HepG2 (cell line): ENCODE results near the gene TSPAN18. TPM values are rescaled to one million over a fixed set of nuclear protein-coding genes. Genes with fewer than 3 reads are reported as not detected.

ENCODE experiments used
- EZH2 ChIP-seq: conservative IDR thresholded peaks from 2 replicates; pipeline ENCODE4 v1.6.1; 2012; ENCODE audit warnings: mild to moderate bottlenecking, low read depth, low read length, moderate library complexity
- GABPB1 ChIP-seq: IDR thresholded peaks from 2 replicates; pipeline ENCODE4 v1.6.1; 2016; ENCODE audit warnings: mild to moderate bottlenecking, missing genetic modification reagents, moderate library complexity, missing compliant biosample characterization
- RAD21 ChIP-seq: fragments of 450-650 bp; formaldehyde crosslinking; IDR thresholded peaks from 2 replicates; pipeline ENCODE4 v1.5.0; 2020; ENCODE audit warnings: mild to moderate bottlenecking
- SALL1 ChIP-seq: sonication (generic); formaldehyde crosslinking; IDR thresholded peaks from 2 replicates; pipeline ENCODE4 v1.8.0; 2022; ENCODE audit warnings: mild to moderate bottlenecking, missing genetic modification reagents
- ZBTB7B ChIP-seq: sonication (generic); formaldehyde crosslinking; IDR thresholded peaks from 2 replicates; pipeline ENCODE4 v1.4.0; 2020; ENCODE audit warnings: missing genetic modification reagents
- ZNF850 ChIP-seq: sonication (generic); formaldehyde crosslinking; conservative IDR thresholded peaks from 2 replicates; pipeline ENCODE4 v1.9.0; 2021; ENCODE audit warnings: mild to moderate bottlenecking, missing genetic modification reagents
- ZNF883 ChIP-seq: sonication (generic); formaldehyde crosslinking; IDR thresholded peaks from 2 replicates; pipeline ENCODE4 v1.5.1; 2020; ENCODE audit warnings: mild to moderate bottlenecking, missing genetic modification reagents; ENCODE audit errors: not compliant biosample characterization
- polyA plus RNA-seq, 8 experiments: library from polyadenylated mRNA; depleted of rRNA in 3 of 8; stranded (reverse) in 7 of 8; unstranded in 1 of 8; fragments of >200 nt; fragmentation: Illumina TruSeq in 4 of 8; extraction: Trizol in 4 of 8; gene quantifications; 2 replicates each; pipeline versions ENCODE4 v1.2.1 to v1.2.3, GENCODE V29; 2011 to 2016; ENCODE audit warnings: low read depth in 4 of 8, missing spikeins in 1 of 8, mixed read lengths in 1 of 8; ENCODE audit not compliant: insufficient read depth in 1 of 8
- total RNA-seq, 5 experiments: library from RNA; depleted of rRNA; stranded (reverse); fragments of >200 nt; fragmentation: Illumina TruSeq; extraction: Trizol; gene quantifications; 2 replicates each; pipeline ENCODE4 v1.2.3, GENCODE V29; 2016; ENCODE audit warnings: low read depth in 1 of 5
- TF ChIP-seq, protein P1 (sequence below): sonication (generic); formaldehyde crosslinking; IDR thresholded peaks from 2 replicates; pipeline ENCODE4 v1.5.1; 2020; ENCODE audit warnings: mild to moderate bottlenecking, missing genetic modification reagents, moderate library complexity
- TF ChIP-seq, protein P2 (sequence below): sonication (generic); formaldehyde crosslinking; IDR thresholded peaks from 2 replicates; pipeline ENCODE4 v1.5.0; 2020; ENCODE audit warnings: mild to moderate bottlenecking, missing genetic modification reagents, borderline replicate concordance
- TF ChIP-seq, protein P3 (sequence below): sonication (generic); formaldehyde crosslinking; IDR thresholded peaks from 2 replicates; pipeline ENCODE4 v1.5.0; 2020; ENCODE audit warnings: mild to moderate bottlenecking, missing genetic modification reagents, moderate library complexity
- TF ChIP-seq, protein P4 (sequence below): sonication (generic); formaldehyde crosslinking; IDR thresholded peaks from 2 replicates; pipeline ENCODE4 v1.4.0; 2020; ENCODE audit warnings: missing genetic modification reagents

Gene TSPAN18
- total and polyA plus RNA-seq, 2 of the 13 experiments (the other 11 are each of a cell fraction or from before 2014, with no cell fraction given): not detected

DNA sequence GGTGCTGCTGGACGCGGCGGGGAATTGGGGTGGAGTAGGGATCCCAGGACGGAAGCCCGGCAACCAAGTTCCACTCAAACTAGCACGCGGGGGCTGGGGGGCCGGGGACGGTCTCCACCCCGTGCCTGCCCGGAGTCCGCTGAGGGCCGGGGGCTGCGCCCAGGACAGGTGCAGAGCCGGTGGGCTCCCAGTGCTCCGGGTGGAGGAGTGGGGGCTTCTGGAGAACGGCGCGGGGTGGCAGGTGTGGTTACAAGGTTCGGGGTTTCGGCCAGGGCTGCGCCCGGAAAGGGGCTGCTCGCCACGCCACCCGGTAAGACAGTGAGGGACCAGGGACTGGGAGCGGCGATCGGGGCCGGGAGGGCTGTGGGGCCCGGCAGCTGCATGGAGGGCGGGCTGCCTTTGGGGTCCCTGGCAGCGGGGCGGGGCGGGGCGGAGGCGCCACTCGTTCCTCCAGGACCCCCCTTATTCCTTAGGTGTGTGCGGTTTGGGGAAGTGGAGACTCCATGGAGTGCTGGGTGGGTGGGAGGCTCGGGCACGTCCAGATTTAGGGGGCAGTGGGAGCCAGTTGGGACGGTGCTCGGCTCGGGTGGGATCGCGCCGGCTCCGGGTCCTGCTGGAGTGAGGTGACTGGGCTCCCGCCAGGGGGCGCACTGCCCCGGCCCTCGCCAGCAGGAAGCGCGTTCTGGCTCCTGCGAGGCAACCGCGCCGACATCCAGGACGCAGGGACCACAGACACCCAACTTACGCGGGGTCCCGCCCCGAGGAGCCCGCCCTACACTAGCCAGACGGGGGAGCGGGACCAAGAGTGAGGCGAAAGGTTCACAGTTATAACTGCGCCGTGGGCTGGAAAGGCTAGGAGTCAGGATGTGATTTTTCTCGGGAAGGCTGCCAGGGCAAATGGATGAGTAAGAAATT lies 868 bp downstream of the TSPAN18 start (continued):
- TF ChIP-seq, protein P1, sequence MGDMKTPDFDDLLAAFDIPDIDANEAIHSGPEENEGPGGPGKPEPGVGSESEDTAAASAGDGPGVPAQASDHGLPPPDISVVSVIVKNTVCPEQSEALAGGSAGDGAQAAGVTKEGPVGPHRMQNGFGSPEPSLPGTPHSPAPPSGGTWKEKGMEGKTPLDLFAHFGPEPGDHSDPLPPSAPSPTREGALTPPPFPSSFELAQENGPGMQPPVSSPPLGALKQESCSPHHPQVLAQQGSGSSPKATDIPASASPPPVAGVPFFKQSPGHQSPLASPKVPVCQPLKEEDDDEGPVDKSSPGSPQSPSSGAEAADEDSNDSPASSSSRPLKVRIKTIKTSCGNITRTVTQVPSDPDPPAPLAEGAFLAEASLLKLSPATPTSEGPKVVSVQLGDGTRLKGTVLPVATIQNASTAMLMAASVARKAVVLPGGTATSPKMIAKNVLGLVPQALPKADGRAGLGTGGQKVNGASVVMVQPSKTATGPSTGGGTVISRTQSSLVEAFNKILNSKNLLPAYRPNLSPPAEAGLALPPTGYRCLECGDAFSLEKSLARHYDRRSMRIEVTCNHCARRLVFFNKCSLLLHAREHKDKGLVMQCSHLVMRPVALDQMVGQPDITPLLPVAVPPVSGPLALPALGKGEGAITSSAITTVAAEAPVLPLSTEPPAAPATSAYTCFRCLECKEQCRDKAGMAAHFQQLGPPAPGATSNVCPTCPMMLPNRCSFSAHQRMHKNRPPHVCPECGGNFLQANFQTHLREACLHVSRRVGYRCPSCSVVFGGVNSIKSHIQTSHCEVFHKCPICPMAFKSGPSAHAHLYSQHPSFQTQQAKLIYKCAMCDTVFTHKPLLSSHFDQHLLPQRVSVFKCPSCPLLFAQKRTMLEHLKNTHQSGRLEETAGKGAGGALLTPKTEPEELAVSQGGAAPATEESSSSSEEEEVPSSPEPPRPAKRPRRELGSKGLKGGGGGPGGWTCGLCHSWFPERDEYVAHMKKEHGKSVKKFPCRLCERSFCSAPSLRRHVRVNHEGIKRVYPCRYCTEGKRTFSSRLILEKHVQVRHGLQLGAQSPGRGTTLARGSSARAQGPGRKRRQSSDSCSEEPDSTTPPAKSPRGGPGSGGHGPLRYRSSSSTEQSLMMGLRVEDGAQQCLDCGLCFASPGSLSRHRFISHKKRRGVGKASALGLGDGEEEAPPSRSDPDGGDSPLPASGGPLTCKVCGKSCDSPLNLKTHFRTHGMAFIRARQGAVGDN: peak; percentile 28; the same call in 1 of the 2 replicates
- TF ChIP-seq, protein P2, sequence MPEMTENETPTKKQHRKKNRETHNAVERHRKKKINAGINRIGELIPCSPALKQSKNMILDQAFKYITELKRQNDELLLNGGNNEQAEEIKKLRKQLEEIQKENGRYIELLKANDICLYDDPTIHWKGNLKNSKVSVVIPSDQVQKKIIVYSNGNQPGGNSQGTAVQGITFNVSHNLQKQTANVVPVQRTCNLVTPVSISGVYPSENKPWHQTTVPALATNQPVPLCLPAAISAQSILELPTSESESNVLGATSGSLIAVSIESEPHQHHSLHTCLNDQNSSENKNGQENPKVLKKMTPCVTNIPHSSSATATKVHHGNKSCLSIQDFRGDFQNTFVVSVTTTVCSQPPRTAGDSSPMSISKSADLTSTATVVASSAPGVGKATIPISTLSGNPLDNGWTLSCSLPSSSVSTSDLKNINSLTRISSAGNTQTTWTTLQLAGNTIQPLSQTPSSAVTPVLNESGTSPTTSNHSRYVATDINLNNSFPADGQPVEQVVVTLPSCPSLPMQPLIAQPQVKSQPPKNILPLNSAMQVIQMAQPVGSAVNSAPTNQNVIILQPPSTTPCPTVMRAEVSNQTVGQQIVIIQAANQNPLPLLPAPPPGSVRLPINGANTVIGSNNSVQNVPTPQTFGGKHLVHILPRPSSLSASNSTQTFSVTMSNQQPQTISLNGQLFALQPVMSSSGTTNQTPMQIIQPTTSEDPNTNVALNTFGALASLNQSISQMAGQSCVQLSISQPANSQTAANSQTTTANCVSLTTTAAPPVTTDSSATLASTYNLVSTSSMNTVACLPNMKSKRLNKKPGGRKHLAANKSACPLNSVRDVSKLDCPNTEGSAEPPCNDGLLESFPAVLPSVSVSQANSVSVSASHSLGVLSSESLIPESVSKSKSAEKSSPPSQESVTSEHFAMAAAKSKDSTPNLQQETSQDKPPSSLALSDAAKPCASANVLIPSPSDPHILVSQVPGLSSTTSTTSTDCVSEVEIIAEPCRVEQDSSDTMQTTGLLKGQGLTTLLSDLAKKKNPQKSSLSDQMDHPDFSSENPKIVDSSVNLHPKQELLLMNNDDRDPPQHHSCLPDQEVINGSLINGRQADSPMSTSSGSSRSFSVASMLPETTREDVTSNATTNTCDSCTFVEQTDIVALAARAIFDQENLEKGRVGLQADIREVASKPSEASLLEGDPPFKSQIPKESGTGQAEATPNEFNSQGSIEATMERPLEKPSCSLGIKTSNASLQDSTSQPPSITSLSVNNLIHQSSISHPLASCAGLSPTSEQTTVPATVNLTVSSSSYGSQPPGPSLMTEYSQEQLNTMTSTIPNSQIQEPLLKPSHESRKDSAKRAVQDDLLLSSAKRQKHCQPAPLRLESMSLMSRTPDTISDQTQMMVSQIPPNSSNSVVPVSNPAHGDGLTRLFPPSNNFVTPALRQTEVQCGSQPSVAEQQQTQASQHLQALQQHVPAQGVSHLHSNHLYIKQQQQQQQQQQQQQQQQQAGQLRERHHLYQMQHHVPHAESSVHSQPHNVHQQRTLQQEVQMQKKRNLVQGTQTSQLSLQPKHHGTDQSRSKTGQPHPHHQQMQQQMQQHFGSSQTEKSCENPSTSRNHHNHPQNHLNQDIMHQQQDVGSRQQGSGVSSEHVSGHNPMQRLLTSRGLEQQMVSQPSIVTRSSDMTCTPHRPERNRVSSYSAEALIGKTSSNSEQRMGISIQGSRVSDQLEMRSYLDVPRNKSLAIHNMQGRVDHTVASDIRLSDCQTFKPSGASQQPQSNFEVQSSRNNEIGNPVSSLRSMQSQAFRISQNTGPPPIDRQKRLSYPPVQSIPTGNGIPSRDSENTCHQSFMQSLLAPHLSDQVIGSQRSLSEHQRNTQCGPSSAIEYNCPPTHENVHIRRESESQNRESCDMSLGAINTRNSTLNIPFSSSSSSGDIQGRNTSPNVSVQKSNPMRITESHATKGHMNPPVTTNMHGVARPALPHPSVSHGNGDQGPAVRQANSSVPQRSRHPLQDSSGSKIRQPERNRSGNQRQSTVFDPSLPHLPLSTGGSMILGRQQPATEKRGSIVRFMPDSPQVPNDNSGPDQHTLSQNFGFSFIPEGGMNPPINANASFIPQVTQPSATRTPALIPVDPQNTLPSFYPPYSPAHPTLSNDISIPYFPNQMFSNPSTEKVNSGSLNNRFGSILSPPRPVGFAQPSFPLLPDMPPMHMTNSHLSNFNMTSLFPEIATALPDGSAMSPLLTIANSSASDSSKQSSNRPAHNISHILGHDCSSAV (CRISPR knock-in tag): no peak
- TF ChIP-seq, protein P3, sequence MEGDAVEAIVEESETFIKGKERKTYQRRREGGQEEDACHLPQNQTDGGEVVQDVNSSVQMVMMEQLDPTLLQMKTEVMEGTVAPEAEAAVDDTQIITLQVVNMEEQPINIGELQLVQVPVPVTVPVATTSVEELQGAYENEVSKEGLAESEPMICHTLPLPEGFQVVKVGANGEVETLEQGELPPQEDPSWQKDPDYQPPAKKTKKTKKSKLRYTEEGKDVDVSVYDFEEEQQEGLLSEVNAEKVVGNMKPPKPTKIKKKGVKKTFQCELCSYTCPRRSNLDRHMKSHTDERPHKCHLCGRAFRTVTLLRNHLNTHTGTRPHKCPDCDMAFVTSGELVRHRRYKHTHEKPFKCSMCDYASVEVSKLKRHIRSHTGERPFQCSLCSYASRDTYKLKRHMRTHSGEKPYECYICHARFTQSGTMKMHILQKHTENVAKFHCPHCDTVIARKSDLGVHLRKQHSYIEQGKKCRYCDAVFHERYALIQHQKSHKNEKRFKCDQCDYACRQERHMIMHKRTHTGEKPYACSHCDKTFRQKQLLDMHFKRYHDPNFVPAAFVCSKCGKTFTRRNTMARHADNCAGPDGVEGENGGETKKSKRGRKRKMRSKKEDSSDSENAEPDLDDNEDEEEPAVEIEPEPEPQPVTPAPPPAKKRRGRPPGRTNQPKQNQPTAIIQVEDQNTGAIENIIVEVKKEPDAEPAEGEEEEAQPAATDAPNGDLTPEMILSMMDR (CRISPR knock-in tag): peak; percentile 88
- no peak for TF ChIP-seq ZNF883 (CRISPR knock-in tag)
- no peak for TF ChIP-seq ZNF850 (CRISPR knock-in tag)
- peak; percentile 70 for TF ChIP-seq GABPB1 (CRISPR knock-in tag)
- TF ChIP-seq RAD21 (CRISPR knock-in tag): peak; percentile 70
- peak; percentile 32; the same call in 1 of the 2 replicates for TF ChIP-seq SALL1
- TF ChIP-seq ZBTB7B: 0 out of 2 replicates have a peak, but pooled peaks have one; percentile 51
- TF ChIP-seq, protein P4, sequence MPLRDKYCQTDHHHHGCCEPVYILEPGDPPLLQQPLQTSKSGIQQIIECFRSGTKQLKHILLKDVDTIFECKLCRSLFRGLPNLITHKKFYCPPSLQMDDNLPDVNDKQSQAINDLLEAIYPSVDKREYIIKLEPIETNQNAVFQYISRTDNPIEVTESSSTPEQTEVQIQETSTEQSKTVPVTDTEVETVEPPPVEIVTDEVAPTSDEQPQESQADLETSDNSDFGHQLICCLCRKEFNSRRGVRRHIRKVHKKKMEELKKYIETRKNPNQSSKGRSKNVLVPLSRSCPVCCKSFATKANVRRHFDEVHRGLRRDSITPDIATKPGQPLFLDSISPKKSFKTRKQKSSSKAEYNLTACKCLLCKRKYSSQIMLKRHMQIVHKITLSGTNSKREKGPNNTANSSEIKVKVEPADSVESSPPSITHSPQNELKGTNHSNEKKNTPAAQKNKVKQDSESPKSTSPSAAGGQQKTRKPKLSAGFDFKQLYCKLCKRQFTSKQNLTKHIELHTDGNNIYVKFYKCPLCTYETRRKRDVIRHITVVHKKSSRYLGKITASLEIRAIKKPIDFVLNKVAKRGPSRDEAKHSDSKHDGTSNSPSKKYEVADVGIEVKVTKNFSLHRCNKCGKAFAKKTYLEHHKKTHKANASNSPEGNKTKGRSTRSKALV (CRISPR knock-in tag): peak; percentile 78; the same call in 1 of the 2 replicates
- peak; percentile 70; the same call in 1 of the 2 replicates for TF ChIP-seq EZH2
